GM13976 (cell line): ENCODE measurements around the gene RNASE7.

ENCODE experiments used
- DNase-seq: peaks from one replicate; pipeline ENCODE4 v3.0.0; 2012; ENCODE audit warnings: low spot score
- CTCF ChIP-seq: IDR thresholded peaks from 2 replicates; pipeline ENCODE4 v1.5.1; 2012; ENCODE audit warnings: borderline replicate concordance, mild to moderate bottlenecking; ENCODE audit not compliant: insufficient read depth; ENCODE audit errors: extremely low read depth, missing control alignments, control extremely low read depth
- in situ Hi-C: fragments of 300-500 bp; cut with MboI; formaldehyde crosslinking; loops from one replicate; pipeline ENCODE4 v1.12.0; 2022; ENCODE audit warnings: low sequenced_read_pairs, mixed read lengths, inconsistent platforms; ENCODE audit not compliant: unreplicated experiment

Gene RNASE7

GRCh38 chr14:21016413-21017190, 25.6 kb upstream of the RNASE7 start:
- no peak for DNase-seq
- no peak for TF ChIP-seq CTCF
- in situ Hi-C loops = loop anchor here (10.0 kb wide), 1 partner anchor 78 kb away; the partner anchor contains the start of gene ZNF219

GRCh38 chr14:21017528-21018245, 24.5 kb upstream of the RNASE7 start:
- in situ Hi-C loops = loop anchor here (10.0 kb wide), 1 partner anchor 77 kb away; the partner anchor contains the start of gene ZNF219
- no peak for TF ChIP-seq CTCF
- DNase-seq = no peak

- in situ Hi-C loops = loop anchor here (10.0 kb wide), 1 partner anchor 77 kb away; the partner anchor contains the start of gene ZNF219
- no peak for DNase-seq
- no peak for TF ChIP-seq CTCF
Measured at GRCh38 chr14:21018286-21018685, 23.9 kb upstream of the RNASE7 start.

- no peak for TF ChIP-seq CTCF
- no peak for DNase-seq
- in situ Hi-C loops = loop anchor here (10.0 kb wide), 1 partner anchor 76 kb away; the partner anchor contains the start of gene ZNF219
Measured at GRCh38 chr14:21018781-21019180, 23.4 kb upstream of the RNASE7 start.

GRCh38 chr14:21019366-21019765, 22.8 kb upstream of the RNASE7 start:
- no peak for DNase-seq
- in situ Hi-C loops = loop anchor here (10.0 kb wide), 1 partner anchor 75 kb away; the partner anchor contains the start of gene ZNF219
- no peak for TF ChIP-seq CTCF

GRCh38 chr14:21020977-21021545, 21.1 kb upstream of the RNASE7 start:
- DNase-seq = no peak
- in situ Hi-C loops = no loop called here
- TF ChIP-seq CTCF = no peak
